Activated T-helper 9 cell treated with anti-CD3 and anti-CD28 coated beads, Interleukin-2, amount 50 U/mL, for 16 hours (primary cell): Measurements from ENCODE around the gene CADM1.

Experiments used
- DNase-seq: peaks from one replicate; pipeline ENCODE4 v3.0.0-alpha.2; 2020; ENCODE audit warnings: low read depth

Gene CADM1

GRCh38 chr11:115349335-115350017, 154.7 kb downstream of the CADM1 start:
- no peak for DNase-seq

- DNase-seq = no peak
Observed at GRCh38 chr11:115348416-115348815, 155.8 kb downstream of the CADM1 start.

- no peak for DNase-seq
Observed at GRCh38 chr11:115347106-115347505, 157.1 kb downstream of the CADM1 start.

- DNase-seq = no peak
Observed at GRCh38 chr11:115345840-115346239, 158.4 kb downstream of the CADM1 start.

- DNase-seq = no peak
Observed at GRCh38 chr11:115345361-115345760, 158.9 kb downstream of the CADM1 start.

- DNase-seq = no peak
Observed at GRCh38 chr11:115344846-115345245, 159.4 kb downstream of the CADM1 start.

- no peak for DNase-seq
Observed at GRCh38 chr11:115342142-115342541, 162.1 kb downstream of the CADM1 start.

- no peak for DNase-seq
Observed at GRCh38 chr11:115340874-115341273, 163.3 kb downstream of the CADM1 start.

GRCh38 chr11:115338476-115338875, 165.7 kb downstream of the CADM1 start:
- DNase-seq = no peak

- DNase-seq = no peak
Observed at GRCh38 chr11:115334932-115335788, 169.1 kb downstream of the CADM1 start.

- no peak for DNase-seq
Observed at GRCh38 chr11:115333949-115334348, 170.3 kb downstream of the CADM1 start.

GRCh38 chr11:115333121-115333520, 171.1 kb downstream of the CADM1 start:
- no peak for DNase-seq

- no peak for DNase-seq
Observed at GRCh38 chr11:115330684-115331482, 173.3 kb downstream of the CADM1 start.

- DNase-seq = no peak
Observed at GRCh38 chr11:115326526-115326925, 177.7 kb downstream of the CADM1 start.

GRCh38 chr11:115325523-115325922, 178.7 kb downstream of the CADM1 start:
- DNase-seq = no peak

- no peak for DNase-seq
Observed at GRCh38 chr11:115324581-115325432, 179.4 kb downstream of the CADM1 start.

- no peak for DNase-seq
Observed at GRCh38 chr11:115322553-115323203, 181.5 kb downstream of the CADM1 start.

GRCh38 chr11:115321605-115322289, 182.5 kb downstream of the CADM1 start:
- DNase-seq = no peak

- no peak for DNase-seq
Observed at GRCh38 chr11:115317277-115318185, 186.7 kb downstream of the CADM1 start.
